NCI-H1694 (cell line): ENCODE measurements around the gene TBATA.

ENCODE experiments used
- DNase-seq: peaks from one replicate; lab custom pipeline; 2025; lab: John Stamatoyannopoulos, UW

The TBATA gene

GRCh38 chr10:70809011-70809611 is 23.9 kb upstream of the TBATA start:
- no peak for DNase-seq

DNA sequence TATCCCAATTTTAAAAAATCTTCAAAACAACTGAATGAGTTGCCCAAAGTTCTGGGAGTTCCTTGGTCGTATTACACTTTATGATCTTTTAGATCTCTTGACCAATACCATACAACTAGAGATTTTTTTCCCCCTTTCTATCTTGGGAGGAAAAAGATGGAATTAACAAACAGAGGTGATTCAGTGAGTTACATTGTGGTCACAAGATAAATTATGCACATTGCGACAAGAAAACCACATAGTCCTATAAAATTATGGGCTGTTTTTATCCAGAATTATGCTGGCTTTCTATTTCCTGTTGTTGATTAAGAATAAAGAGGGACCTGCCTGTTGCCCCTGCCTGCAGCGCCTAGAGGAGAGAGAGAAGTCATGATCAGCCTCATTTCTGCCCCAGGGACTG is 22.4 kb upstream of the TBATA start:
- no peak for DNase-seq

- DNase-seq, result no peak
These were observed 21.7 kb upstream of the TBATA start for GRCh38 chr10:70806841-70807240.

DNA sequence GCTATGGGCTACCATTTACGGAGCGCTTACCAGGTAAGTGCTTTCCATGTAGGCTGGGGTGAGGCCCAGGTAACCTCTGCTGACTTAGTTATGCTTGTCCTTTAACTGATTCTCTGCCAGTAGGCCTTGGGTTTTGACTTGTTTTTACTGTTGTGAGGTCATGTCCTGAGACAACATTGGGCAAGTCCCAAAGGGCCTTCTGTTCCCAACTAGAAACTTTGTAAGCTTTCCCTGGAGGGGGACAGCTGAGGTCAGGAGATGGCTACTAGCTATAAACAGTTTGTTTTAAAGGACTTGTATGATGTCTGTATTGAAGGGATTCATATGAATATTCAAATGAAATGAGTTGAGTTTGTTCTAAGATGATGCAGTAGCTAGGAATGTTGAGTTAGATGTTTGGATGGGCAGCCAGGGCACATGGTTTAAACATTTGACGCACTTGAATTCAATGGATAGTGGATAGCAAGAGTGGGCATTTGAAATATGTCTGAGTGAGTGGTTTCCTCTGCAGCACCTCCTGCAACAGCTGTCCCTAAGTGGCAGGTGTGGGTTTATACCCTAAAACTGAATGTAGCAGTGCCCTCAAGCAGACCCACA is 20.5 kb upstream of the TBATA start:
- no peak for DNase-seq

DNA sequence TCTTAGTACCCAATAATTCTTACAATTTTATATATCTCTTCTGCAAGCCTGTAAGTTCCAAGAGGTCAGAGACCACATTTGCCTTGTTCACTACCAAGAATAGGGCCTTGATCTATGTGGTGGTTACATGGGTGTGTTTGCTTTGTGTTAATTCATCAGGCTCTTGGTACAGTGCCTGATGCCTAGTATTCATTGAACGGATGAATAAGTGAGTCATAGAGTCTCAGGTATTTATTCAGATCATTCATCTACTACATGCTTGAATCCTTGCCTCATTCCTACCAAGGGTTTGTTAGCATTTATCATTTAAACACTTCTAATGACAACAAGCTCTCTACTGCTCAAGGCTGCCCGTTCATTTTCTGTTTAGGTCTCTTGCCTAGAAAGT is 19.2 kb upstream of the TBATA start:
- no peak for DNase-seq

DNA sequence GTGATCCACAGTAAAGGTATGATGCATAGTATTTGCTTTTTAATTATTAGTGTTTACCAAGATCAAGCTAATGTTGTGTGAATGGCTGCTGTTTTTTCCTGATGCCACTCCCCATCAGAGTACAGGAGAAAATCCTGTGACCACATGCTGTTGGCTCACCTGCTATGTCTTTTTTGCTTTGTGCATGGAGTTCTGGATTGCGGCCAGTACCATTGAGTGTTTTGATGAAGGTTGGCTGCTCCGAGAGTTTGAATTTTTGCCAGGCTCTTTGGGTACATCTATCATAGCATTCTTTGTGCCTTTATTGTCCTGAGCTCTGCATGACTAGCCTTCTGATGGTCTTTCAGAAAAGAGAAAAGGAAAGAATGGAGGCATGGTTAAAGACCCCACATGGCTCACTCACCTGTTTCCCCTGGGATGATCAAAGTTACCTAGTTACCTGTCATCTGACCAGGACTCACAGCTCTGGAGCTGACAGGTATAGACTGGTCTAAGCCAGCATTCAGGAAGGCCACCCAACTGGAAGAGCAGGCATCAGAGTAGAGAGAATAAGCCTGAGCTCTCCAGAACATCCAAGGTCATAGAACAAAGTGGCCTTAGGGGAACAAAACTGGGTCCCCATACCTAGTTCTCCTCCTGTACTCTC is 18.7 kb upstream of the TBATA start:
- peak; percentile 2 for DNase-seq

DNA sequence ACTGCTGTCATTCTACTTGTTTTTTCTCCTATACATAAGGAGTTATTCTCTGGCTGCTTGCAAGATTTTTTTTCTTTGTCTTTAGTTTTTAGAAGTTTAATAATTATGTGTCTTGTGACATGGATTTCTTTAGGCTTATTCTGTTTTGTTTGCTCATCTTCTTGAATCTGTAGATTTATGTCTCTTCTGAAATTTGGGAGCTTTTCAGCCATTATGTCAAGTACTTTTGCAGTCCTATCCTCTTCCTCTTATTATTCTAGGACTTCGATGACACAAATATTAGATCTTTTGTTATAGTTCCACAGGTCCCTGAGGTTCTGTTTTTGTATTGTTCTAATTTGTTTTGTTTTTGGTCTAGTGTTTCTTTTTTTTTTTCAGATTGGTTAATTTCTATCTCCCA is 16.7 kb upstream of the TBATA start:
- no peak for DNase-seq

DNA sequence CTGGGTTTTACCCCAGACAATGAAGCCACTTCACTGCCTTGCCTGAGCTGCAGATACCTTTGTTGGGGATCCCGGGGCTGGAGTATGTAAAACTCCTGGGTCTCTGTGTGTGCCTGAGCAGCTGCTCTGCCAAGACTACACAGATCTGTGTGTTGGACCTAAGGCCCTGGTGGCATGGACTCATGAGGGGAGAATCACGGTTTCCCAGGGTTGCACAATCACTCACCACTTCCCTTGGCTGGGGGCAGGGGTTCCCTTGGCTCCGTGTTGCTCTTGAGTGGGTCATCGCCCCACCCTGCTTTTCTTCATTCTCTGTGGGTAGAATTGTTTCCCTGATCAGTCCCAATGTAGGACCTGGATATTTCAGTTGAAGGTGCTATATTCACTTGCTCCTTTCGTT is 13.9 kb upstream of the TBATA start:
- no peak for DNase-seq

GRCh38 chr10:70797840-70798239 is 12.7 kb upstream of the TBATA start:
- DNase-seq, result no peak

DNA sequence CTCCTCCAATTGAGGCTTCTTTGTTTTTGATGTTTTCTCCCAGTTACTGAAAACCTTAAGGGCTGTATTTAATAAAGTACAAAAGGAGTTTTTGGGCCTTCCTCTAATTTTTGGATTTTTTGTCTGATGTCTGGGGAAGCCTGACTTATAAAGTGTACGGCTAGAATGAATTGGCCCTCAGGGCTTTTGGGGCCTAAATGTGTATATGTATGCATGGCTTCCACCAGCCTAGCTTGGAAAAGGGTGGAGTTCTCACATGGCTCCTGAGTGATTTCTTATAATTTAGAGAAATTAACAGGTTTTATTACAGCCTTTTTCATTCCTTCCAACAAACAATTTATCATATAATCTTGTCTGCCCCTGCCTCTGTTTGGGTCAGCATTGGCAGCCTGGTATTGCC is 10.4 kb upstream of the TBATA start:
- no peak for DNase-seq

GRCh38 chr10:70791386-70792039 is 6.3 kb upstream of the TBATA start:
- DNase-seq, result no peak

DNA sequence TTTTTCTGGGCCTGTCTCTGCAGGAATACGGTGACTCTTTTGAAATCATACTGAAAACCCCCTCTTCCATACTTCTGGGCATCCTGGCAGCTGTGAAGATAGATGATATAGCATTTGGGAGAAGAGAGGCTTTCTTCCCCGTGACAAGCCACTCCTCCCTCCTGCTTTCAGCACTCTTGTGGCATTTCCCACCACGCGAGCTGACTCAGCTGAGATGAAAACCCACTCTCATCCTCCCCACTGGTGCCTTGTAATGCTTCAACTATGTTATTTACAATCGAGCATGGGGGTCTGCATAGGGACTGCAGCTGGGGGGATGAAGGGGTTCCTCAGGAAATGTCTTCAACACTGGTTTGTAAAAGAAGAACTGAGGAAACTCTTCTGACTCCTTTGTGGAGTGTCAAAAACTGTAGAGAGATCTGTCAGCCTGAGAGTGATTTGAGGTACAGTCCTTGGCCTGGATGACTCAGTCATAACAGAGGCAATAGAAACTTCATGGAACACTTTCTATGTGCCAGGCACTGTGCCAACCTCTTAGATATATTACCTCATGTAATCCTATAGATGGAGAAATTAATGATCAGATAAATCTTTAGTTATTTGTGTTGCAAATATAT is 1.7 kb upstream of the TBATA start:
- no peak for DNase-seq

DNA sequence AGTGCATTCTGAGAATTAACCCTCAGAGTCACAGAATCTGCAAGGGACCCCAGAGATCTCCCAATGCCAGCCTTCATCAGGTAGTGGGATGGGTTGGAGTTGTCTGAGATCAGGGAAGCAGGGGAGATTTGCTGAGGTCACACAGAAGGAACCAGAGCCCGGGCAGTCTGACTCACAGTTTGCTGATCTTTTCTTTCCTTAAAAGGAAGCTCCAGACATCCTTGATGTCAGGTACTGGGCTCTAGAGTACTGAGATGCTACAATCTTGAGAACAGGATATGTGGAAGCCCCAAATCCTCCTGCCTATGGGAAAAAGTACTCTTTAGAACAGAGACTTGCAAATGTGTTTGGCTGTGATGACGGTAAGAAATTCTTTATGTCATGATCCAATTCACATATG is 706 bp downstream of the TBATA start:
- no peak for DNase-seq

GRCh38 chr10:70784016-70784415 is 1.2 kb downstream of the TBATA start:
- no peak for DNase-seq

DNA sequence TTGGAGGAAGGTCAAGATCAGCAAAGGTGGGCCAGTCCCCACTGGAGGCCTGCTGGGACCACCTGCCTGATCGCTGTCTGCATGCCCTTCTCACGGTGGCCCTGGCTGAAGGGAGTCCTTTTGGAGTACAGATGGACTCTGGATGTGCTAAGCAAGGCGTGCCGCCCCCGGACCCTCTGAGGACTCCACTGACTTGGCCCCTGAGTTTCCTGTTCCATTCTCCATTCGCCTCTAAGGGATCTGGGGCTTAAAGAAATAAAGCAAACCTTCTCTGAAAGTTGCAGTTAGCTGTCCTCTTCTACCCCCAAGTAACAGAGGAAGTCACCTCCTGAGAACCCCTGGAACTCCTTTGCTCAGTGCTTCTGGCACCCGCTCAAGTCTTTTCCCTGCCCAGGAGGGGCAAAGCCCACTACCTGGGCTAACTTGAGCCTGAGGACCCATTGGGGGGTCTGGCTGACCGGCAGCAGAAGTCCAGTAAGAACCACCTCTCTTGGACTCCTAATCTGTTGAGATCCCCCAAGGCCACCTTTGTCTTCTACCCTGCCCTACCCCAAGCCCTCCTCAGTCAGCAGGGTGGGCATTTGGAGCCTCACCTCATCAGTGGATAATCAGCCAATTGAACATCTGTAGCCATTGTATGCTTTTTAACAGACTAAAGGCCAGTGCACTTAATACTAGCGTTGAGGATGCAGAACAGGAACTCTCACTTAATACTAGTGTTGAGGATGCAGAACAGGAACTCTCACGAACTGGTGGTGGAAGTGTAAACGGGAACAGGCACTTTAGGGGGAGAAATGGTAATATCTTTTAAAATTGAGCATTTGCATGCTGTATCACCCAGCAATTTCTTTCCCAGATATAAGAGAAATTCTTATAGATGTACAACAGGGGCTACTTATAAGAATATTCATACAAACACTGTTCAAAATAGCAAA is 2.2 kb downstream of the TBATA start:
- DNase-seq, result no peak

GRCh38 chr10:70782086-70782745 is 3.0 kb downstream of the TBATA start:
- DNase-seq, result no peak

DNA sequence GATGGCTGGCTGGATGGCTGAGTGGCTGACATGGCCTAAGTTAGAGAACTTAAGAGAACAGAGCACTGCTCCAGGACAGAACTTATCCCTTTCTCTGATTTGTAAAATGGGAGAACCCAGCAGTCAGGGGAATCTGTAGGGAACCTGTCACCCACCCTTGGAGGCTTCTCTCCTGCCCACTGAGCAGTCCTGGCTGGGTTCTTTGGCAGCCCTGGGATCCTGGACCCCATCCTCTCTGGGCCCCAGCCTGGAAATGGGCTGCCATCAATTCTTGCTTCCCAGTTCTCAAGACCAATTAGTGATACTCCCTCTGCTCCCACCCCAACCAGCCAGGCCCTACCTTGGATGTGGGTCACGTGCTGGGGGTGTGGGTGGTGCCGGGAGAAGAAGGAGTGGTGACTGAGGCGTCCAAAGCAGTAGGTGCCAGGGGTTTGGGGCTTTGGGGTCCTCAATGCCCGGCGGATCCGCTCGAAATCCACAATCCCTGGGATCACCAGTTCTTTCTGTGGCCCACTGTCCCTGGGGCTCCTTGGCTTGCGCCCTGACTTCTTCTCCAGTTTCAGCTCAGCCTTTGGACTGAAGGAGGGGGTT is 3.6 kb downstream of the TBATA start:
- DNase-seq, result no peak

GRCh38 chr10:70780772-70781171 is 4.4 kb downstream of the TBATA start:
- DNase-seq, result no peak

GRCh38 chr10:70780370-70780760 is 4.8 kb downstream of the TBATA start:
- no peak for DNase-seq

DNA sequence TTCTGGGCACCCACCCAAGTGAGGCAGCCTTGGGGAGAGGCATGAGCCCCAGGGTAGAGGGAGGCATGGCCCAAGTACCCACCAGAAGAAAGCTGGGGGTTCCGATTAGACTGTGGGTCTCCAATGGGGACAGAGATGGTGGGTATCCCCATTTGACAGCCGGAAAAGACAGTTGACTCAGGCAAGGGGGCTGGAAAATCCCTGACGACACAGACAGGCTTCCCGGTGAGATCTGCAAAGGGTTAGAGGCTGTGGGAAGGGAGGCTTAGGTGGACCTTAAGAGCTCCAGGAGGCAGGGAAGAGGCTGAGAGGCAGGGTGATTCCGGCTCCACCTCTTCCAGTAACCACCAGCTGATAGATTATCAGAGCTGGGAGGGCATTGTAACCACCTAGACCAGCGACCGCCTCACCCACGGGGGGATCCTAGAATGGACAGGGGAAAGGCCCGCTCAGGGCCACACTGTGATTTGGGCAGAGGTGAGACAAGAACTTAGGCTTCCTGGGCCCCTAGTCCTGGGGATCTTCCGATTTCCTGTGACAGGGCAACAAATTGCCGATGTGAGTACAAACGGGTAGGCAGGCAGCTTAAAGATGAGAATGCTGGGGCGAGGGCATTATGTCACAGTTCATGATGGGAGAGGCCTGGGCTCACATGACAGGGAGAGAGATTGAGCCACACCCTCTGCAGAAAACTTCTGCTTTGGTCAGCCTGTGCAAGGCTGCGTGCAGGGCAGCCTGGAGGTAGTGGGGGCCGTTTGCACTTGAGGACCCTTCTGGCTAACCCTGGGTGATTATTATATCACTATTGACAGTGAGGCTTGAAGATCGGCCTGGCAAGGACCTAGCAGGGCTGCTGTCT is 5.4 kb downstream of the TBATA start:
- no peak for DNase-seq
